ENCODE data around the gene CDHR3.

The CDHR3 gene

DNA sequence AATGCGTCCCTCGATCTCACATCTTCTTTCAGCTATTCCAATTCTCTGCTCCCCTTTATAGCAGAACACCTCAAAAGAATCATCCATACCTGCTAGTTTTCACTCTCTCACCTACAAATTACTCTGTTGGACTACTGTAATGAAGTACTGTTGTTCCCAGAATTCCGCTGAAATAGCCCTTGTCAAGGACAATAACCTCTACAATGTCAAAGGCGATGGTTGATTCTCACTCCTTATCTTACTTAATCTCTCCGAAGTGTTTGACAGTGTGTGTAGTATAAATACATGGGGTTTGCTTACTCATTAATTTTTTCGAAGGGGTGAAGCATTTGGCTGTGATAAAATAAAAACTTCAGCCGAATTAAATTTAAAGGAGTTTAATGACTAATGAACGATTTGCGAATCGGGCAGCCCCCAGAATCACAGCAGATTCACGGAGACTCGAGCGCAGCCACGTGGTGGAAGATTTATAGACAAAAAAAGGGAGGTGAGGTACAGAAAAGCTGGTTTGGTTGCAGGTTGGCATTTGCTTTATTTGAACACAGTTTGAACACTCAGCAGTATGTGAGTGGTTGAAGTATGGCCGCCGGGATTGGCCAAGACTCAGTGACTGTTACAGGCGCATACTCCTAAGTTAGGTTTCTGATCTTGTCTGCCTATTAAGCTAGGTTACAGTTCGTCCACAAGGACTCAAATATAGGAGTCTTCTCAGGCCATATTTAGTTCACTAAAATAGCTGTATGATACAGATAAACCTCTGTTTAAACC is 119.2 kb downstream of the CDHR3 start:
- H3K4me3 ChIP-seq (ENCODE audit: low read depth, low read length), result no peak overlapping the region
- TF ChIP-seq, protein P1, sequence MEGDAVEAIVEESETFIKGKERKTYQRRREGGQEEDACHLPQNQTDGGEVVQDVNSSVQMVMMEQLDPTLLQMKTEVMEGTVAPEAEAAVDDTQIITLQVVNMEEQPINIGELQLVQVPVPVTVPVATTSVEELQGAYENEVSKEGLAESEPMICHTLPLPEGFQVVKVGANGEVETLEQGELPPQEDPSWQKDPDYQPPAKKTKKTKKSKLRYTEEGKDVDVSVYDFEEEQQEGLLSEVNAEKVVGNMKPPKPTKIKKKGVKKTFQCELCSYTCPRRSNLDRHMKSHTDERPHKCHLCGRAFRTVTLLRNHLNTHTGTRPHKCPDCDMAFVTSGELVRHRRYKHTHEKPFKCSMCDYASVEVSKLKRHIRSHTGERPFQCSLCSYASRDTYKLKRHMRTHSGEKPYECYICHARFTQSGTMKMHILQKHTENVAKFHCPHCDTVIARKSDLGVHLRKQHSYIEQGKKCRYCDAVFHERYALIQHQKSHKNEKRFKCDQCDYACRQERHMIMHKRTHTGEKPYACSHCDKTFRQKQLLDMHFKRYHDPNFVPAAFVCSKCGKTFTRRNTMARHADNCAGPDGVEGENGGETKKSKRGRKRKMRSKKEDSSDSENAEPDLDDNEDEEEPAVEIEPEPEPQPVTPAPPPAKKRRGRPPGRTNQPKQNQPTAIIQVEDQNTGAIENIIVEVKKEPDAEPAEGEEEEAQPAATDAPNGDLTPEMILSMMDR (IDR thresholded peaks at IDR 0.05; ENCODE audit: low read depth, low read length, missing control alignments), result no peak
- DNase-seq (ENCODE audit: low read depth), result no peak
